GM12874 (cell line): ENCODE results near the gene AMMECR1.

Experiments used
- TF ChIP-seq, protein P1 (sequence below): IDR thresholded peaks from 2 replicates; pipeline ENCODE4 v1.5.1; 2011; ENCODE audit warnings: low read depth, mild to moderate bottlenecking, control low read depth, low read length, moderate library complexity; ENCODE audit not compliant: insufficient read depth

Gene AMMECR1

DNA sequence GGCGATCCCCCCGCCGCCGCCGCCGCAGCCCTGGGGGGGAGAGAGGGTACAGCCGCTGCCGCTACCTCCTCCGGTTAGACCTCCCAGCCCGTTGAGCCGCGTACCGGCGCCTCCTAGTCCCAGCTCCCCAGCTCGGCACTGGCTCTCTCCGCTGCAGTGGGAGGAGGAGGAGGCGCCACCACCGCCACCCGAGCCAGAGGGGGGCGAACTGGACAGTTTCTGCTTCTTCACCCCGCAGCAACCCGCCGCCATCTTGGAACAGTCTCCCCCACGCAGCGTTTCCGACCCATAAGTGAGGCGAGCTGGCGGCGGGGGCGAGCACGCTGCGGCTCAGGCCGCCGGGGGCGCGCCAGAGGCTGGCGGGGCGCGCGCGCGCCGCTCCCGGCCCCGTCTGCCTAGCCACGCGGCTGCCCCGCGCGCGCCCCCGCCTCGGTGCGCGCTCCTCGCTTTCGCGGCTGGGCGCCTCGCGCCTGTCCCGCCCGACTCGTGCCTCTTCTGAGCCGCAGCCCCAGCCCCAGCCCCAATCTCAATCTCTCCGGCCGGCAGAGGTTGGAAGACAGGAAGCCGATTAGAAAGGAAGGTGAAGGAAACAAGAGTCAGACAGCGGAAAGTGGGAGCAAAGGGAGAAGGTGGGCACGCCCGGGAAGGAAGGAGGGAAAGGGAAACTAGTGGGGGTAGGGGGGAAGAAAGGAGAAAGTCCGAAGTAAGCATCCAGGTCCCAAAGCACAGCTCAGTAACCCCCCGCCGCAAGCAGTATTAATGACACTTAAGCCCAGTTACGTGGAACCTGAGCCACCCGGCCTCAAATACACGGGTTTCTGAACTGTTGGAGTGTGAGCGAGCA is at the start of gene AMMECR1:
Gene AMMECR1 (minus strand): TSS at position 266 of the 844 bp plus-strand sequence. CDS start 14 bp downstream, at position 252.
- TF ChIP-seq, protein P1, sequence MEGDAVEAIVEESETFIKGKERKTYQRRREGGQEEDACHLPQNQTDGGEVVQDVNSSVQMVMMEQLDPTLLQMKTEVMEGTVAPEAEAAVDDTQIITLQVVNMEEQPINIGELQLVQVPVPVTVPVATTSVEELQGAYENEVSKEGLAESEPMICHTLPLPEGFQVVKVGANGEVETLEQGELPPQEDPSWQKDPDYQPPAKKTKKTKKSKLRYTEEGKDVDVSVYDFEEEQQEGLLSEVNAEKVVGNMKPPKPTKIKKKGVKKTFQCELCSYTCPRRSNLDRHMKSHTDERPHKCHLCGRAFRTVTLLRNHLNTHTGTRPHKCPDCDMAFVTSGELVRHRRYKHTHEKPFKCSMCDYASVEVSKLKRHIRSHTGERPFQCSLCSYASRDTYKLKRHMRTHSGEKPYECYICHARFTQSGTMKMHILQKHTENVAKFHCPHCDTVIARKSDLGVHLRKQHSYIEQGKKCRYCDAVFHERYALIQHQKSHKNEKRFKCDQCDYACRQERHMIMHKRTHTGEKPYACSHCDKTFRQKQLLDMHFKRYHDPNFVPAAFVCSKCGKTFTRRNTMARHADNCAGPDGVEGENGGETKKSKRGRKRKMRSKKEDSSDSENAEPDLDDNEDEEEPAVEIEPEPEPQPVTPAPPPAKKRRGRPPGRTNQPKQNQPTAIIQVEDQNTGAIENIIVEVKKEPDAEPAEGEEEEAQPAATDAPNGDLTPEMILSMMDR, result no peak

GRCh38 chrX:110363244-110363643 is 45.4 kb upstream of the AMMECR1 start:
- TF ChIP-seq, protein P1, result no peak

DNA sequence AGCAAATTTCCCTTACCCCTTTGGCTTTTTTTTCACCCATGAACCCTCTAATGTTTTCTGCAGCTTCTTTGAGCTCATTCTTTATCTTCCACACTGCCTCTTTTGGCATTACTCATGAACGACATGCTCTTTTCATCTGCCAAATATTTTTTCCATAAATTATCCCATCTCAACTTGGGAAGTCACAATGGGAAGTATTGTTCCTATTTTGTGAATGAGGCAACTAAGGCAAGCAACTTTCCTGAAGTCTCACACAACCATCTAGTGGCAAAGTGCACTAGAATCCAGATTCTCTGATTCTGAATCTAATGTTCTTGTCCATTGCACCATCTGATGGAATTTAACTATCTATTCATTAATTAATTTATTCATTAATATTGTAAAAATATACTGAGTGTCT is 41.4 kb upstream of the AMMECR1 start:
- TF ChIP-seq, protein P1, result no peak

DNA sequence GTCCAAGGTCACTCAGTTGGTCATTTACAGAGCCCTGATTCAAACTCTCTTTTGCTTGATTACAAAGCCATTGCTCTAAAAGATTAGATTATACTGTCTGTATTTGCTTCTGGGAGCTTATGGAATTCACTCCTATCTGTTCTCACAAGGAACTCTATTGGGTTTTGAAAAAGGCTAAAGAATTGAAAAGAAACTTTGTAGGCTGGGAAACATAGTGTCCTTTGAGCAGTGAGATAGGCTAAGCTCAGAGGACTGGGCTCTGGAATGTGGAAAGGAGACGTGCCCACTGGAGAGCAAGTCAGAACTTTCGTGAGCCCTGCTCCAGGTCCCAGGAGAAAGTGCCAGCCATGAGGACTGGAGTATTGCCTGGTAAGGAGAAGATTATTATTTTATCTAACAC is 40.7 kb upstream of the AMMECR1 start, which contains the start of gene RTL9:
Gene RTL9 (plus strand): TSS at position 301 of the 400 bp plus-strand sequence. CDS start 91,770 bp downstream, outside the sequence.
- TF ChIP-seq, protein P1, result no peak

DNA sequence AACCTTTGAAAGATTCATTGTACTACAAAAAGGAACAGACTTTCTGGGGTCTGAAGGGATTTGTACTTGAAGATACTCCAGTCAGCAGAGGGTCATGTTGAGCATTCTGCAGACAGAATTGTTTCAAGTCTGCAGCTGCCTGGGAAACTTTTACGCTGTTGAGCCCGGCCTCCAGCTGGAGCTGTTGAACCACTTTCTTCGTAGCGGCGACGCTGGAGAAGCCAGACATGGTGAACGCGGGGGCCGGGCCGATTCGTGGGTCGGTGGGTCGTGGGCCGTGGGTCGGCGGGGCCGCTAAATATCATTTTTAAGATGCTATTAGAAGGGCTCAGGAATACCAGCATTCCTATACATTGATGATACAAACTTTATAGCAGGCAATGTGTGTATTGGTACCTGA is 28.8 kb upstream of the AMMECR1 start:
- TF ChIP-seq, protein P1, result no peak

GRCh38 chrX:110341189-110342035 is 23.5 kb upstream of the AMMECR1 start:
- TF ChIP-seq, protein P1, result no peak

GRCh38 chrX:110338935-110339334 is 21.1 kb upstream of the AMMECR1 start:
- TF ChIP-seq, protein P1, result no peak
